HEK293T (cell line): ENCODE measurements around the gene FNDC3A.
"Not testable (repeated sequence)": the region's sequence is repeated elsewhere in the genome, so short reads cannot be mapped to it uniquely, and the experiment has no call there.

ENCODE experiments used
- CTCF ChIA-PET: fragments of 350-600 bp; formaldehyde crosslinking; extraction: SDS; loops from one replicate; lab custom pipeline; 2021; ENCODE audit warnings: antibody characterized with exemption, inconsistent platforms; lab: Yijun Ruan, JAX
- POLR2A ChIA-PET: fragments of 350-600 bp; formaldehyde crosslinking; extraction: SDS; loops from one replicate; lab custom pipeline; 2020; ENCODE audit warnings: antibody characterized with exemption, inconsistent platforms; lab: Yijun Ruan, JAX
- DNase-seq: peaks from one replicate; pipeline ENCODE4 v3.0.0; 2012; ENCODE audit warnings: mixed read lengths; ENCODE audit errors: extremely low spot score
- ARNT ChIP-seq: fragments of 450-650 bp; IDR thresholded peaks from 2 replicates; pipeline ENCODE4 v1.6.1; 2017; ENCODE audit warnings: mild to moderate bottlenecking
- BHLHE40 ChIP-seq: fragments of 450-650 bp; IDR thresholded peaks from 2 replicates; pipeline ENCODE4 v1.6.1; 2016; ENCODE audit warnings: mild to moderate bottlenecking, moderate library complexity, borderline replicate concordance
- CTBP1 ChIP-seq: fragments of 450-650 bp; IDR thresholded peaks from 2 replicates; pipeline ENCODE4 v1.6.1; 2016; ENCODE audit warnings: borderline replicate concordance
- ELF4 ChIP-seq: fragments of 450-650 bp; IDR thresholded peaks from 2 replicates; pipeline ENCODE4 v1.6.1; 2017; ENCODE audit warnings: antibody characterized with exemption
- FOXA1 ChIP-seq: fragments of 450-650 bp; IDR thresholded peaks from 2 replicates; pipeline ENCODE4 v1.6.1; 2016; ENCODE audit warnings: mild to moderate bottlenecking
- FOXK2 ChIP-seq: fragments of 450-650 bp; IDR thresholded peaks from 2 replicates; pipeline ENCODE4 v1.6.1; 2016; ENCODE audit warnings: mild to moderate bottlenecking
- FOXM1 ChIP-seq: fragments of 450-650 bp; IDR thresholded peaks from 2 replicates; pipeline ENCODE4 v1.6.1; 2017; ENCODE audit warnings: mild to moderate bottlenecking, borderline replicate concordance
- HDGF ChIP-seq: fragments of 450-650 bp; IDR thresholded peaks from 2 replicates; pipeline ENCODE4 v1.6.1; 2017; ENCODE audit warnings: antibody characterized with exemption, borderline replicate concordance
- L3MBTL2 ChIP-seq: fragments of 450-650 bp; conservative IDR thresholded peaks from 2 replicates; pipeline ENCODE4 v1.6.1; 2016; ENCODE audit warnings: mild to moderate bottlenecking
- LEF1 ChIP-seq: fragments of 450-650 bp; IDR thresholded peaks from 2 replicates; pipeline ENCODE4 v1.6.1; 2017; ENCODE audit warnings: mild to moderate bottlenecking, borderline replicate concordance
- NFRKB ChIP-seq: fragments of 450-650 bp; IDR thresholded peaks from 2 replicates; pipeline ENCODE4 v1.6.1; 2016; ENCODE audit warnings: mild to moderate bottlenecking, moderate library complexity
- PKNOX1 ChIP-seq: fragments of 450-650 bp; IDR thresholded peaks from 2 replicates; pipeline ENCODE4 v1.6.1; 2016
- SP1 ChIP-seq: fragments of 450-650 bp; IDR thresholded peaks from 2 replicates; pipeline ENCODE4 v1.6.1; 2017
- SUZ12 ChIP-seq: fragments of 450-650 bp; IDR thresholded peaks from 2 replicates; pipeline ENCODE4 v1.6.1; 2016; ENCODE audit warnings: mild to moderate bottlenecking
- TARDBP ChIP-seq: fragments of 450-650 bp; IDR thresholded peaks from 2 replicates; pipeline ENCODE4 v1.6.1; 2016
- ZNF384 ChIP-seq: fragments of 450-650 bp; IDR thresholded peaks from 2 replicates; pipeline ENCODE4 v1.6.1; 2016

The FNDC3A gene

GRCh38 chr13:49124693-49125304, 149.1 kb downstream of the FNDC3A start:
- CTCF ChIA-PET: interaction anchor here (0.6 kb wide), 1 partner anchor 13 kb away, joined by 5 read pairs; no protein-coding TSS in a partner anchor
- DNase-seq: peak; percentile 27
- POLR2A ChIA-PET: interaction anchor here (1.3 kb wide), 1 partner anchor 15 kb away, joined by 4 read pairs; no protein-coding TSS in a partner anchor
- TF ChIP-seq SP1 (no peak), ARNT (0 out of 2 replicates have a peak, but pooled peaks have one; percentile 12)

GRCh38 chr13:49125964-49126524, 150.3 kb downstream of the FNDC3A start:
- TF ChIP-seq FOXM1: no peak
- no peak for TF ChIP-seq ARNT
- TF ChIP-seq HDGF: no peak
- no peak for TF ChIP-seq LEF1
- TF ChIP-seq CTBP1: no peak
- TF ChIP-seq PKNOX1: no peak
- no peak for TF ChIP-seq BHLHE40
- TF ChIP-seq SUZ12: no peak
- TF ChIP-seq ZNF384: no peak
- no peak for TF ChIP-seq FOXK2
- TF ChIP-seq NFRKB: no peak
- no peak for TF ChIP-seq TARDBP
- ChIA-PET CTCF (no interaction called here), POLR2A (no interaction called here)

GRCh38 chr13:49132479-49133002, 156.8 kb downstream of the FNDC3A start:
- no peak for DNase-seq
- no peak for TF ChIP-seq ELF4
- no peak for TF ChIP-seq SP1
- TF ChIP-seq FOXK2: no peak
- TF ChIP-seq BHLHE40: no peak
- TF ChIP-seq PKNOX1: no peak
- TF ChIP-seq ZNF384: no peak
- no peak for TF ChIP-seq SUZ12
- no peak for TF ChIP-seq ARNT
- no peak for TF ChIP-seq HDGF
- no peak for TF ChIP-seq L3MBTL2
- no peak for TF ChIP-seq FOXA1
- TF ChIP-seq LEF1: no peak
- TF ChIP-seq FOXM1: no peak
- TF ChIP-seq CTBP1: no peak
- TF ChIP-seq NFRKB: no peak
- TF ChIP-seq TARDBP: no peak
- ChIA-PET POLR2A (no interaction called here), CTCF (no interaction called here)

More at GRCh38 chr13:49125964-49126524, 150.3 kb downstream of the FNDC3A start:
- no peak for DNase-seq

GRCh38 chr13:49134305-49134704, 158.6 kb downstream of the FNDC3A start:
- ChIA-PET POLR2A (no interaction called here), CTCF (no interaction called here)
- DNase-seq: no peak
- TF ChIP-seq FOXK2: no peak
- TF ChIP-seq LEF1: no peak

GRCh38 chr13:49137138-49137643, 161.5 kb downstream of the FNDC3A start:
- DNase-seq, POLR2A ChIA-PET: not testable (repeated sequence)
- CTCF ChIA-PET: interaction anchor here (0.7 kb wide), 1 partner anchor 12 kb away, joined by 5 read pairs; no protein-coding TSS in a partner anchor

- POLR2A ChIA-PET: no interaction called here
- CTCF ChIA-PET: no interaction called here
- TF ChIP-seq FOXA1 (no peak), SP1 (no peak)
- no peak for DNase-seq
These were observed 165.3 kb downstream of the FNDC3A start for GRCh38 chr13:49140910-49141611.

- ChIA-PET CTCF (no interaction called here), POLR2A (no interaction called here)
- DNase-seq: no peak
- TF ChIP-seq PKNOX1: no peak
- TF ChIP-seq SUZ12: no peak
- no peak for TF ChIP-seq SP1
- no peak for TF ChIP-seq FOXK2
- no peak for TF ChIP-seq ELF4
- TF ChIP-seq CTBP1: no peak
- TF ChIP-seq ZNF384: no peak
- TF ChIP-seq FOXM1: no peak
- no peak for TF ChIP-seq L3MBTL2
- TF ChIP-seq TARDBP: no peak
- no peak for TF ChIP-seq LEF1
These were observed 171.2 kb downstream of the FNDC3A start for GRCh38 chr13:49146950-49147355.
